GM21381 (cell line): ENCODE measurements around the gene AGPAT3.

Source experiments
- ATAC-seq: cut with Tn5 transposase; IDR thresholded peaks from one replicate; pipeline ENCODE4 v1.9.1; 2021; ENCODE audit warnings: mild to moderate bottlenecking, moderate library complexity; ENCODE audit not compliant: unreplicated experiment

Gene AGPAT3

GRCh38 chr21:43971992-43972255, 106.9 kb downstream of the AGPAT3 start:
- no peak for ATAC-seq

- no peak for ATAC-seq
These were observed 108.0 kb downstream of the AGPAT3 start for GRCh38 chr21:43972850-43973633.

GRCh38 chr21:43973634-43973955, 108.6 kb downstream of the AGPAT3 start:
- no peak for ATAC-seq

DNA sequence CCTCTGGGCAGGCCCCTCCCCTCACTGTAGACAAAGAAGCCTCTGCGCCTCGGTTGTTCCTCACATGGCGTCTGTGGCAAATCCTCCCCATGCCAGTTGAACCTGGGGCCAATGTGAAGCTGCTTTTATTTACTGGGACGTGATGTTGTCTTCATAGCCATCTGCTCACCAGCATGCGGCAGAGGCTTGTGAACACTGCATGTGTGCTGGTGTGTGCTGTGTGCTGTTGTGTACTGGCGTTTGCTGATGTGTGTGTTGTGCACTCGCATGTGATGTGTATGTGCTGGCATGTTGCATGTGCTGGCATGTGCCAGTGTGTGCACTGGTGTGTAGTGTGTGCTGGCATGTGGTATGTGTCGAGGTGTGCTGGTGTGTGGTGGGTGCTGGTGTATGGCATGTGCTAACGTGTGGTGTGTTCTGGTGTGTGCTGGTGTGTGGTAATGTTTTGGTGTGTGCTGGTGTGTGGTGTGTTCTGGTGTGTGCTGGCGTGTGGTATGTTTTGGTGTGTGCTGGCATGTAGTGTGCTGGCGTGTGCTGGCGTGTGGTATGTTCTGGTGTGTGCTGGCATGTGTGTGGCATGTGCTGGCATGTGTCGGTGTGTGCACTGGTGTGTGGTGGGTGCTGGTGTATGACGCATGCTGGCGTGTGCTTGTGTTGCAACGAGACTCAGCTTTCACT, 109.9 kb downstream of the AGPAT3 start:
- no peak for ATAC-seq

- ATAC-seq: no peak
These were observed 110.6 kb downstream of the AGPAT3 start for GRCh38 chr21:43975469-43976098.

- ATAC-seq: no peak
These were observed 111.6 kb downstream of the AGPAT3 start for GRCh38 chr21:43976661-43977060.

GRCh38 chr21:43978060-43978459, 113.0 kb downstream of the AGPAT3 start:
- no peak for ATAC-seq

DNA sequence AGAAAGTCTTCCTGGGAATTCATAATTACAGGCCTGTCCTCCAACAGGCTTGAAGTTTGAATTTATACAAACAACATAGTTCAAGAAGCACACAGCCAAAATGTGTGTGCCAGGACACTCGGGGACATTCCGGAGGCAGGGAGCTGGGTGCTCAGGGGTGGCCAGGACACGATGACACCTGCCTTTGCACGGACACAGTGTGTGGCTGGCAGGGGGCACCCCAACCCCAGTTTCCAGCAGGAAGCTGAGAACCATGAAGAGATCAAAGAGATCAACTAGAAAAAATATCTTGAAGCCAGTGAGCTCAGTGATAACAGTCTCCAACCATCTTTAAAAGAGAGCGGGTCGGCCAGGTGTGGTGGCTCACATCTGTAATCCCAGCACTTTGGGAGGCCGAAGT, 114.6 kb downstream of the AGPAT3 start:
- no peak for ATAC-seq

GRCh38 chr21:43981151-43981870, 116.3 kb downstream of the AGPAT3 start:
- no peak for ATAC-seq

- no peak for ATAC-seq
These were observed 116.8 kb downstream of the AGPAT3 start for GRCh38 chr21:43981871-43982210.

DNA sequence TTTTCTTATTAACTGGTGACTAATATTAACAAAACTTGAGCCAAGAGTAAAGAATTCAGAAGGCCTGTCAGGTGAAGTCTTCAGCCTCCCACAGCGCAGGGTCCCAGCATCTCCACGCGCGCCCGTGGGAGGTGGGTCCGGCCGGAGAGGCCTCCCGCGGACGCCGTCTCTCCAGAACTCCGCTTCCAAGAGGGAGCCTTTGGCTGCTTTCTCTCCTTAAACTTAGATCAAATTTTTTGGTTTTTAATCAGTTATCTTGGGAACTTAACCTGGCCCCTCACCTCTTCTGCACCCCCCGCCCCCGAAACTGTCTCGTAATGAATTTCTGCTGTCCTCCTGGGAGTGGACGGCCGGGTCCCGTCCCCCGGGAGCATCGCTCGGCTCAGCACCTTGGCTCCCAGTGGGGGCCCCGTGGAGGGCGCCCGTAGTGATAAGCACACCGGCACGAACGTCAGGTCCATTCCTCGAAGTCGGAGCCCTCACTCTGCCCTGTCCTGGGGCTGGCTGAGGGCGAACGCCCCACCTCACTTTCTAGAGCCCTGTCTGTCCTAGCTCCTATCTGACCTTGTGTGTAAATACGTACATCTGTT, 117.6 kb downstream of the AGPAT3 start:
- ATAC-seq: no peak

- ATAC-seq: no peak
These were observed 118.4 kb downstream of the AGPAT3 start for GRCh38 chr21:43983390-43983789.

DNA sequence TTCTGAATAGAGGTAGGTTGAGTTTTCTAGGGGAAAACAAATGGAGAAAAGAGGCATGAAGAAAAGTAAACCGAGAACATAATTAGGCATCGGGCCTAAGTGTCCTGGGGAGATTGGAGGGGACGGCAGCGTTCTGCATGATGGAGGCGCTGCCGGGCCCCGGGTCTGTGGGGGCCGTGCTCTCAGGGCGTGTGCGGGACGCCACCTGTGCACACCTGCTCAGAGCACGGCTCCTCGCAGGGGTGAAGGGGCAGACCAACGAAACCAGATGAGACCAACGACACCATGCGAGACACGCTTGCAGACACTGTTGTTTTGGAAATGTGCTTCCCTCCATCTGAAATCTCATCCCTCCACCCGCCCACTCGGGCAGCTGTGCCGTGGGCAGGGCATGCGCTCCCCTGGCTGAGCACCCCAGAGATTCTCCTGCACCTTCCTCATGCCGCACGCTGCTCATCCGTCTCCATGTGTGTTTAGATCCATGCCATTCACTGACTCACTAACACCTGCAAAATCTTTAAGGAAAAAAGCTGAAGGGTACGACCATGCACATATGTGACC, 118.9 kb downstream of the AGPAT3 start:
- no peak for ATAC-seq

DNA sequence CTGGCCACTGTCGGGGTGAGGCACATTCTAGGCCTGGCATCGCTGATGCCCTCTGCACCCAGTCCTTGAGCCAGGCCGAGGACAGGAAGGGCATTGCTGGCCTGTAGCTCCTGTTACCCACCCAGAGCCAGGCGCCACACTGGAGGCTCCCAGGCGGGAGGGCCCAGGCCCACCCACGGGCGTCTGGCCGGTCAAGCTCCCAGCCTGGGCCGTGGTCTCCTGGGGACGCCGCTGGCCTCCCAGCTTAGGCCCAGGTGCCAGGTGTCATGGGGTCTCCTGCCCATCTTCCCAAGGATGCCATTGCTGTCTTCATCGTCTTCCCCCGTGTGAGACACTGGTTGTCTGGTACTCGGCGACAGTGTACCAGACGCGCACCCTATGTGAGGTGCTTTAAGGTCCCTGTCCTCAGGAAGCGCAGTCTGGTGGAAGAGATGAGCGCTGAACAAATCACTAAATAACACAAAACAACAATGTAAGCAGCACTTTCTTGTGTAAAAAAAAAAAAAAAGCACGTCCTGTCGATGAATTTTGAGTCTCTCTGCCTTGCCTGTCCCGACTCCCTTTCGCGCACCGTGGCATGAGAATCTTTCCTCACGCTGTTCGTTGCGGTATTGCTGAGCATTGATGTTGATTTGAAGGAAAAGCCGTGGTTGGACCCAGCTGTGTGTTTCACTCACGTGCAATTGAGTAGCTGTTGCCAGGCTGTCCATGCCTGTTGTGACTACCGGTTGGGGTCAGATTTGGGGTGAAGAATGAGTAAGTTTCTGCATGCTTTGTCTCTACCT, 120.1 kb downstream of the AGPAT3 start:
- ATAC-seq: no peak

- ATAC-seq: no peak
These were observed 120.7 kb downstream of the AGPAT3 start for GRCh38 chr21:43985690-43986251.

GRCh38 chr21:43986544-43987451, 121.8 kb downstream of the AGPAT3 start:
- ATAC-seq: no peak

DNA sequence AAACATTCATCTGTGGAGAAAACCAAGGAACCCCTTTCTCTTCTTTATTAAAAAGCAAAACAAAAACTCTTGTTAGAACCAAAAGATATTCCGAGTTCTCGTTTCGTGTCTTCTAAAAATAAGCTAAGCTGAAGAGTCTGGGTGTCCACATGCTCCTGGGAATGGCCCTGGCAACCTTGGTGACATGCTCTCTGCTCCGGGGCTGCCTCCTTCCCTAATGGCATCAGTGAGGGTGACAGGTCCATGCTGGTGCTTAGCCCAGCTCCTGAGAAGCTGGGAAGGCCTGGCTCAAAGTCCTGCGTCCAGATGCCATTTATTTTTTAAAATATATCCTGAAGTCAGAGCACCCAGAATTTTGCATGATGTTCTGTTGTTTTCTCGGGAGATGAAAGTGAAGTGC, 122.5 kb downstream of the AGPAT3 start:
- ATAC-seq: no peak

- no peak for ATAC-seq
These were observed 123.0 kb downstream of the AGPAT3 start for GRCh38 chr21:43988016-43988415.
